ENCODE results near the gene UNC45A. TPM values are rescaled to one million over a fixed set of nuclear protein-coding genes. Genes with fewer than 3 reads are reported as not detected.

Gene UNC45A
- total and polyA plus RNA-seq, 2 of the 13 experiments (the other 11 are each of a cell fraction or from before 2014, with no cell fraction given): 33.8 to 39.7 TPM

GRCh38 chr15:90893175-90894090 lies 41.7 kb upstream of the UNC45A start:
- TSS peak; percentile 49 for BruUV-seq (replicated peaks)
- ATAC-seq: peak; percentile 90
- 38% methylated on average over 11 of the region's 33 CpGs for WGBS (ENCODE audit: low lambda C conversion rate)
- no peaks in the 10 kb centered on the region for H3K36me3 ChIP-seq (replicated peaks in 1 of 2; ENCODE audit: control insufficient read depth in 1 of 2, insufficient read depth in 2 of 2, low read length in 2 of 2)
- H3K4me3 ChIP-seq (replicated peaks in 1 of 3; ENCODE audit: insufficient read depth in 1 of 3, low read depth in 2 of 3, low read length in 3 of 3): peak overlapping the region; percentile 52 to 76 (median 66); a peak in 5 of 6 replicates
- no peak for FAIRE-seq
- H3K27ac ChIP-seq (ENCODE audit: extremely low read length, insufficient read depth, low read length): no peak overlapping the region
- no peak overlapping the region for H2AFZ ChIP-seq (ENCODE audit: low read length)
- ChIA-PET POLR2A (interaction anchor here (0.8 to 2.0 kb wide), 8 partner anchors 9 to 228 kb away, joined by 3 to 16 read pairs (median 4); partner anchors contain the start of genes BLM, FES, HDDC3 and MAN2A2), CTCF (ENCODE audit: low intra/inter-chr PET ratio, low total read pairs) (interaction anchor here (1.1 kb wide), 1 partner anchor 246 kb away, joined by 3 read pairs; no protein-coding TSS in a partner anchor)
- no peaks in the 10 kb centered on the region for H3K4me1 ChIP-seq (ENCODE audit: insufficient read depth, low read length)
- in situ Hi-C loops (cut with HindIII; ENCODE audit: extremely low pct_ligation_motif_present, low pct_unique_long_range_greater_than_20kb) (no loop called here), intact Hi-C loops (cut with micrococcal nuclease; ENCODE audit: unreplicated experiment) (no loop called here)
- no peaks in the 10 kb centered on the region for H3K9me3 ChIP-seq (ENCODE audit: low read length)
- H3K27me3 ChIP-seq (ENCODE audit: control insufficient read depth in 1 of 2, insufficient read depth in 2 of 2, low read length in 2 of 2): peaks cover 0 to 7% of the 10 kb centered on the region in 2 experiments; a peak in 2 of 5 replicates
- no peaks in the 10 kb centered on the region for H3K79me2 ChIP-seq (ENCODE audit: insufficient read depth, low read length)
- peak overlapping the region; percentile 66 for H3K9ac ChIP-seq (ENCODE audit: insufficient read depth, low read depth, low read length)
- H4K20me1 ChIP-seq (ENCODE audit: insufficient read depth, low read length): no peaks in the 10 kb centered on the region
- peak overlapping the region; percentile 65 for H3K4me2 ChIP-seq (ENCODE audit: low read depth, low read length)
- DNase-seq (ENCODE audit: low spot score): peak; percentile 53
- TF ChIP-seq JARID2 (CRISPR knock-in tag; IDR thresholded peaks at IDR 0.05; ENCODE audit: insufficient replicate concordance) (no peak), CBFB (CRISPR knock-in tag; IDR thresholded peaks at IDR 0.05) (no peak), CENPT (CRISPR knock-in tag; IDR thresholded peaks at IDR 0.05; ENCODE audit: low read depth) (peak; percentile 19; the same call in 1 of the 2 replicates), HNF1B (CRISPR knock-in tag; IDR thresholded peaks at IDR 0.05) (peak; percentile 44; the same call in 1 of the 2 replicates), ARID4A (CRISPR knock-in tag; IDR thresholded peaks at IDR 0.05; ENCODE audit: borderline replicate concordance) (peak; percentile 60), ZNF570 (CRISPR knock-in tag; IDR thresholded peaks at IDR 0.05; ENCODE audit: borderline replicate concordance) (no peak), ZNF850 (CRISPR knock-in tag; conservative IDR thresholded peaks at IDR 0.05) (no peak), MAF1 (CRISPR knock-in tag; IDR thresholded peaks at IDR 0.05; ENCODE audit: borderline replicate concordance) (no peak), FIP1L1 (IDR thresholded peaks at IDR 0.05; ENCODE audit: borderline replicate concordance, insufficient read depth, low read depth, low read length) (no peak), GPN1 (CRISPR knock-in tag; IDR thresholded peaks at IDR 0.05; ENCODE audit: borderline replicate concordance) (no peak), ZNF143 (CRISPR knock-in tag; IDR thresholded peaks at IDR 0.05) (peak; percentile 27; the same call in 1 of the 2 replicates), PAWR (CRISPR knock-in tag; IDR thresholded peaks at IDR 0.05; ENCODE audit: borderline replicate concordance) (0 out of 2 replicates have a peak, but pooled peaks have one; percentile 38)
- TF ChIP-seq, protein P1, sequence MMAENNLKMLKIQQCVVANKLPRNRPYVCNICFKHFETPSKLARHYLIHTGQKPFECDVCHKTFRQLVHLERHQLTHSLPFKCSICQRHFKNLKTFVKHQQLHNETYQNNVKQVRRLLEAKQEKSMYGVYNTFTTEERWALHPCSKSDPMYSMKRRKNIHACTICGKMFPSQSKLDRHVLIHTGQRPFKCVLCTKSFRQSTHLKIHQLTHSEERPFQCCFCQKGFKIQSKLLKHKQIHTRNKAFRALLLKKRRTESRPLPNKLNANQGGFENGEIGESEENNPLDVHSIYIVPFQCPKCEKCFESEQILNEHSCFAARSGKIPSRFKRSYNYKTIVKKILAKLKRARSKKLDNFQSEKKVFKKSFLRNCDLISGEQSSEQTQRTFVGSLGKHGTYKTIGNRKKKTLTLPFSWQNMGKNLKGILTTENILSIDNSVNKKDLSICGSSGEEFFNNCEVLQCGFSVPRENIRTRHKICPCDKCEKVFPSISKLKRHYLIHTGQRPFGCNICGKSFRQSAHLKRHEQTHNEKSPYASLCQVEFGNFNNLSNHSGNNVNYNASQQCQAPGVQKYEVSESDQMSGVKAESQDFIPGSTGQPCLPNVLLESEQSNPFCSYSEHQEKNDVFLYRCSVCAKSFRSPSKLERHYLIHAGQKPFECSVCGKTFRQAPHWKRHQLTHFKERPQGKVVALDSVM (CRISPR knock-in tag; IDR thresholded peaks at IDR 0.05): no peak

Measured in HepG2 (cell line).